Sigmoid colon (tissue), 7 donors: ENCODE measurements around the gene ENTPD1. TPM values are rescaled to one million over a fixed set of nuclear protein-coding genes. Genes with fewer than 3 reads are reported as not detected.
"Not testable (repeated sequence)": the region's sequence is repeated elsewhere in the genome, so short reads cannot be mapped to it uniquely, and the experiment has no call there.

Source experiments
- DNase-seq: peaks from one replicate; pipeline ENCODE4 v3.0.0-alpha.2; 2019
- H3K27ac ChIP-seq, 4 donors: fragments of 200-600 bp; sonication (generic); one replicate each; pipeline ENCODE4 v1.5.1; 2016 to 2019; ENCODE audit warnings: mild to moderate bottlenecking in 1 of 4
- H3K27me3 ChIP-seq, 3 donors: fragments of 200-600 bp; sonication (generic); one replicate each; pipeline ENCODE4 v1.5.1; 2019; ENCODE audit warnings: mild to moderate bottlenecking in 1 of 3
- H3K36me3 ChIP-seq, 4 donors: fragments of 200-600 bp; sonication (generic); one replicate each; pipeline ENCODE4 v1.5.1; 2016 to 2019
- H3K4me1 ChIP-seq, 4 donors: fragments of 200-600 bp; sonication (generic); one replicate each; pipeline ENCODE4 v1.5.1; 2017 to 2019
- H3K4me3 ChIP-seq, 4 donors: fragments of 200-600 bp; sonication (generic); one replicate each; pipeline ENCODE4 v1.5.1; 2017 to 2019; ENCODE audit warnings: mild to moderate bottlenecking in 2 of 4, moderate library complexity in 1 of 4
- H3K9me3 ChIP-seq, 4 donors: fragments of 200-600 bp in 3 of 4; sonication (generic) in 3 of 4; one replicate each; pipeline versions ENCODE4 v1.5.1 to v1.6.1; 2013 to 2019
- CTCF ChIP-seq, 4 experiments: fragments of 450-650 bp in 3 of 4; fragments of 200-600 bp in 1 of 4; IDR thresholded peaks; one replicate each; pipeline ENCODE4 v1.5.1; 2016 to 2019; ENCODE audit warnings: antibody characterized with exemption in 4 of 4, mild to moderate bottlenecking in 3 of 4, moderate library complexity in 2 of 4
- EP300 ChIP-seq, 4 donors: sonication (generic); formaldehyde crosslinking; IDR thresholded peaks; one replicate each; pipeline ENCODE4 v1.6.1; 2017; ENCODE audit warnings: antibody characterized with exemption in 4 of 4
- POLR2A ChIP-seq, 2 donors: fragments of 450-650 bp; IDR thresholded peaks; one replicate each; pipeline ENCODE4 v1.6.1; 2016; ENCODE audit warnings: antibody characterized with exemption in 2 of 2, mild to moderate bottlenecking in 2 of 2, moderate library complexity in 2 of 2
- POLR2AphosphoS5 ChIP-seq, 4 donors: sonication (generic); formaldehyde crosslinking; IDR thresholded peaks; one replicate each; pipeline ENCODE4 v1.6.1; 2017; ENCODE audit warnings: antibody characterized with exemption in 4 of 4
- WGBS, 2 donors: extraction: QIAGEN DNeasy Blood & Tissue Kit; methylation state at CpG; one replicate each; pipeline ENCODE4 v1.1.7; 2013; 5-methylcytosine and 5-hydroxymethylcytosine counted together
- intact Hi-C: fragments of 100-400 bp; cut with DNase I; formaldehyde crosslinking; loops from one replicate; pipeline ENCODE4 v1.15.1; 2023
- polyA plus RNA-seq, 3 donors: library from polyadenylated mRNA; stranded (reverse); fragments of 200-250 nt; gene quantifications; one replicate each; pipeline ENCODE4 v1.2.3, GENCODE V29; 2013
- total RNA-seq, 4 donors: library from RNA; depleted of rRNA; stranded (reverse); fragments of >200 nt; gene quantifications; one replicate each; pipeline ENCODE4 v1.1.0, GENCODE V29; 2016
- donor health status: healthy with polysubstance abuse.
- donor health status: Bipolar disorder and iron deficiency.
- donor health status: healthy.

ENTPD1 gene
- total and polyA plus RNA-seq, 7 donors = 5.4 to 112 (median 18.5) TPM

GRCh38 chr10:95909561-95909960, 153.6 kb downstream of the ENTPD1 start:
- no peak overlapping the region for H3K27ac ChIP-seq
- H3K27me3 ChIP-seq = no peaks in the 10 kb centered on the region
- H3K4me1 ChIP-seq = peaks cover 0 to 10% (median 4%) of the 10 kb centered on the region in 4 donors
- intact Hi-C loops = loop anchor here (2.0 kb wide), 2 partner anchors 133 to 221 kb away; partner anchors contain the start of genes CCNJ and ZNF518A
- no peak for DNase-seq
- peaks cover 0 to under 1% (median 0%) of the 10 kb centered on the region in 4 donors for H3K36me3 ChIP-seq
- TF ChIP-seq CTCF (IDR thresholded peaks at IDR 0.05) (no peak), POLR2AphosphoS5 (IDR thresholded peaks at IDR 0.05) (no peak), EP300 (IDR thresholded peaks at IDR 0.05) (no peak), POLR2A (IDR thresholded peaks at IDR 0.05) (no peak)
- WGBS, 2 donors = 98 to 99% methylated on average over 2 of the region's 2 CpGs
- no peaks in the 10 kb centered on the region for H3K9me3 ChIP-seq
- H3K4me3 ChIP-seq = no peak overlapping the region

GRCh38 chr10:95916039-95916438, 160.1 kb downstream of the ENTPD1 start:
- H3K9me3 ChIP-seq, H3K4me3 ChIP-seq, DNase-seq, H3K4me1 ChIP-seq, H3K27ac ChIP-seq, intact Hi-C loops, H3K36me3 ChIP-seq, H3K27me3 ChIP-seq: not testable (repeated sequence)

Other genes with a start within 250 kb of the ENTPD1 start
- gene SORBS1, start 194.8 kb upstream of the ENTPD1 start, total RNA-seq = 1,000 to 10,000 TPM in 2 of 4 donors, 100 to 1,000 TPM in 2; 664 to 1,403 (median 979) TPM
- gene SORBS1, start 194.8 kb upstream of the ENTPD1 start, polyA plus RNA-seq = 10 to 100 TPM in 2 of 3 donors, 1 to 10 TPM in 1; 8.1 to 56.2 (median 19.2) TPM
- gene ALDH18A1, start 99.5 kb upstream of the ENTPD1 start, total RNA-seq = 10 to 100 TPM; 17.1 to 25.1 (median 20.4) TPM
- gene ALDH18A1, start 99.5 kb upstream of the ENTPD1 start, polyA plus RNA-seq = 10 to 100 TPM; 24.6 to 42.1 (median 26.8) TPM
- gene TCTN3, start 62.2 kb upstream of the ENTPD1 start, total RNA-seq = 10 to 100 TPM; 13.2 to 20.5 (median 16.7) TPM
- gene TCTN3, start 62.2 kb upstream of the ENTPD1 start, polyA plus RNA-seq = 10 to 100 TPM in 1 of 3 donors, 1 to 10 TPM in 2; 6.6 to 17.4 (median 8.6) TPM
- gene CC2D2B, start 151.8 kb downstream of the ENTPD1 start, total RNA-seq = 1 to 10 TPM; 1.5 to 7.8 (median 4.8) TPM
- under 1 TPM in 1 of 3 donors, not detected in 2; 0.29 TPM for gene CC2D2B, start 151.8 kb downstream of the ENTPD1 start, polyA plus RNA-seq